ENCODE measurements around the gene CDC25C.

Gene CDC25C

DNA sequence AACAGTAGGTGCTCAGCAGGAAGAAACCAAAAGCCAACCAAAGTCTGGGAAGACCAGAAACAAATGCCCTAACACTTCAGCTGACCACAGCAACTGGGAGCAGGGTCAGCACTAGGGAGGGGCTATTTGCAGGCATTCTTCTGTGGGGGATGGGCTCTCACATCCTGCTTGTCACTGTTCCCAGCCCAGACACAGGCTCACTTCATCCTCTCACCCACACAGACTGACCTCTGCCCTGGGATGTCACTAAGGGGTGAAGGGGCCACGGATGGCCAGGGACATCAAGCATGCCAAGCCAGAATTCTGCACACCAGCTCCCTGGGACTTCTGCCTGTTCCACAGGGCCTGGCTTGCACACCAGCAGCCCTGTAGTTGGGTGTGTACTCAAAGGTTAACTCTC lies 85.9 kb downstream of the CDC25C start:
- Histone ChIP-seq H3K9ac (ENCODE audit: low read length) (no peak overlapping the region), H3K4me1 (ENCODE audit: insufficient read depth, low read length) (peaks cover 8% of the 10 kb centered on the region), H3K27me3 (ENCODE audit: control insufficient read depth in 1 of 2, insufficient read depth in 2 of 2, low read length in 2 of 2) (no peaks in the 10 kb centered on the region), H3K4me3 (ENCODE audit: low read depth in 1 of 2, low read length in 2 of 2) (no peak overlapping the region), H3K36me3 (ENCODE audit: insufficient read depth, low read length) (no peaks in the 10 kb centered on the region), H3K9me3 (ENCODE audit: low read length) (no peaks in the 10 kb centered on the region), H3K27ac (ENCODE audit: low read depth, low read length) (no peak overlapping the region)

DNA sequence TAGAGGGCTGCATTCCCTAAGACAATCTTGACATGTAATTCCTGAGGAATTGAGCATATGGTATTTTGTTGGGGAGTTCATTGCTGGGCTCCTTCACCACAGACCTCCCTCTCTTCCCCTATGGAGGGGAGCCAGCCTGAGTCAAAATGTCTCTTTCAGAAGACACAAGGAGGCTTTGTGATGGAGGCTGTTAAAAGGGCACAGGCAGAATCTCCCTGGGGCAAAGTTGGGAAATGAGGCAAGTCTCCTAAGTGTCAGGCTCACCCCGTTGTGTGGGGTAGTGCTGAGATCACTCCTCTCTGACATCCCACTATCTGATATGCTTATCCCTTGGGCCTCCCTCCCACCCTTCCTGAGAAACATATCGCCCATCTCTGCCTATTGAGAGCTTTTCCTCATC lies 87.8 kb downstream of the CDC25C start:
- no peaks in the 10 kb centered on the region for H3K36me3 ChIP-seq (ENCODE audit: insufficient read depth, low read length)
- H3K9me3 ChIP-seq (ENCODE audit: low read length): no peaks in the 10 kb centered on the region
- no peaks in the 10 kb centered on the region for H3K27me3 ChIP-seq (ENCODE audit: control insufficient read depth in 1 of 2, insufficient read depth in 2 of 2, low read length in 2 of 2)
- H3K4me1 ChIP-seq (ENCODE audit: insufficient read depth, low read length): peaks cover 8% of the 10 kb centered on the region
- no peak overlapping the region for H3K9ac ChIP-seq (ENCODE audit: low read length)
- no peak overlapping the region for H3K27ac ChIP-seq (ENCODE audit: low read depth, low read length)
- no peak overlapping the region for H3K4me3 ChIP-seq (ENCODE audit: low read depth in 1 of 2, low read length in 2 of 2)

DNA sequence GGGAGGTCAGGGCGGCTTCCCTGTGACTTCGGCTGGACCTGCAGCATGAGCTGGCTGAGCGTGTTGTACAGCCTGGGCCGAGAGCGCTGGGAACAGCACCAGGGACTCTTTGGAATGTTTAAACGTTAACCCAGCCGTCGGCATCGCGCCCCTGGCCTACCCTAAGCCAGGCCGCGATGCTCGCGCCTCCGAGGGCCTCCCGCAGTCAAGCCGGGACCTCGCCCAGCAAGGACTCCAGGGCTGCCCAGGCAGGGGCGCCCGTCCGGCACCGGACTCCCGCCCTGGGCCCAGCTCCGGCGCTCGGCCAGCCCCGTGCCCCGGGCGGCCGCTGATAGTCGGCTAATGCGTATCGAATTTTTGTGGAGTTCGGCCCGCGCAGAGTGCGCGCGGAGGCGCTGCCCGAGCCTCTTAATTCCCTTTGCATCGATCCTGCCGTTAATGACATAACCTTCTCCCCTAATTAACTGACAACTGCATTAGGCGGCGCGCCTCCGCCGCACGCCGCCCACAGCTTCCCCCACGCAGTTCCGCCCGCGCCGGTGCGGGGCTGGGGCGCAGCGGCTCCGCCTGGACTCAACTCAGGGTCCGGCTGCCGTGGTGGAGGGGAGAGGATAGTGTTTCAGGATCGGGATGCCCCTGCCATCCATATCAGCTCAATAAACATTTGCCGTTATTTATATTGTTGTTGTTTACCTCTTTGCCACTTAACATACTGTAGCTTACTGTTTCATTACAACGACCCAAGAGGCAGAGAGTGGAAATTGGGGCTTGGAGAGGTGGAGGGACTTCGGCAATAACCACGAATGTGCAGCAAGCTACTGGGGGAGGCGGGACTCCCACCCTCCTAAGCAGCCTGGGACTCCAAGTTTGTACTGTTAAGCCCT lies 89.7 kb downstream of the CDC25C start:
- H3K9ac ChIP-seq (ENCODE audit: low read length): peak overlapping the region; percentile 53
- no peaks in the 10 kb centered on the region for H3K36me3 ChIP-seq (ENCODE audit: insufficient read depth, low read length)
- H3K27me3 ChIP-seq (ENCODE audit: control insufficient read depth in 1 of 2, insufficient read depth in 2 of 2, low read length in 2 of 2): no peaks in the 10 kb centered on the region
- H3K27ac ChIP-seq (ENCODE audit: low read depth, low read length): peak overlapping the region; percentile 35
- peaks cover 8% of the 10 kb centered on the region for H3K4me1 ChIP-seq (ENCODE audit: insufficient read depth, low read length)
- H3K4me3 ChIP-seq (ENCODE audit: low read depth in 1 of 2, low read length in 2 of 2): peak overlapping the region; percentile 66
- H3K9me3 ChIP-seq (ENCODE audit: low read length): no peaks in the 10 kb centered on the region

DNA sequence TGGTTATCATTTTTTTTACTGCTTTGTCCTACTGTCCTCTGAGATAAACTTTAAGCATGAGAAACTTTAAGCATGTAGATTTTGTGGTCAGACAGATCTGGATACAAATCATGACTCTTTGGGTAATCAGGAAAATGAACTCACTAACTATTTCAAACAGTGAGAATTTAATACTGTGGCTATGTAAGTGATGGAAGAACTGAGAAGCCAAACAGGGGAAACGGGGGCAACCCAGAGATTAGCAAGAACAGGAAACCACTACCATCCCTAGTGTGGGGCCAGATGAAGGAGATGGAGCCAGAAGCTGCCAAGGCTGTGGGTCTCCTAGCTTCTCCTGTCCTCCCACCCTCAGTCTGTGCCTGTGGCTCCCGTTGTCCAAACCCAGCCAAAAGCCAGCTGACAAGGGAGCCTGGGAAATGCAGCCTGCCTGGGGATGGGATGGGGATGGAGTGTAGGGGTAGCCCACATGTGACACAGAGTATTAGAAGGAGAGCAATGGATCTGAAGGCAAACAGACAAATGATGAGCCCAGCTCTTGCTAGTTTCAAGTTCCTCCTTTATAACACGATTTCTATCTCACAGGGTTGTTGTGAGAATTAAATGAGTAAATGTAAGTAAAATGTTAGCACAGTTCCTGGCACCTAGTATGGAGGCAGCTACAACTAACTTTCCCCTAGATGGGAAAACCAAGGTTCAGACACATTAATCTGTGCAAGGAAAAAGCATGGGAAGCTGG lies 90.8 kb downstream of the CDC25C start:
- Histone ChIP-seq H3K27ac (ENCODE audit: low read depth, low read length) (no peak overlapping the region), H3K9ac (ENCODE audit: low read length) (no peak overlapping the region), H3K9me3 (ENCODE audit: low read length) (no peaks in the 10 kb centered on the region), H3K4me3 (ENCODE audit: low read depth in 1 of 2, low read length in 2 of 2) (no peak overlapping the region), H3K27me3 (ENCODE audit: control insufficient read depth in 1 of 2, insufficient read depth in 2 of 2, low read length in 2 of 2) (no peaks in the 10 kb centered on the region), H3K4me1 (ENCODE audit: insufficient read depth, low read length) (peaks cover 8% of the 10 kb centered on the region), H3K36me3 (ENCODE audit: insufficient read depth, low read length) (no peaks in the 10 kb centered on the region)

DNA sequence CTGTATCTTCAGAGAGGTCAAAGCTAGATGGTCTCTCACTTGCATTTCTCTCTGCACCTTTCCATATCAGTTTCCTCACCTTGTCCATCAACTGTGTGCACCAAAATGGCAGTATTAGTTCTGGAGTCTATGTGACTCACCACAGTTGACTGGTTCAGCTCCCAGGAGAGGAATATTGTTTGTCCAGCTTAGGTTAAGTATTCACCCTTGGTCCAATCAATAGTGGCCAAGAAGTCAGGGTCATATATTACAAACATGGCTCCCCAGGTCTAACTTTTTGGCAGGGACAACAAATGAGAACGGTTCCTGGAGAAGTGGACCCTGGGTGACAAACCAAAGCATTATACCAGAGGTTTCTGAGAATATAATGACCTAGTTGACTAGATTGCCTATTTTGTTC lies 93.6 kb downstream of the CDC25C start:
- Histone ChIP-seq H3K27ac (ENCODE audit: low read depth, low read length) (no peak overlapping the region), H3K4me3 (ENCODE audit: low read depth in 1 of 2, low read length in 2 of 2) (no peak overlapping the region), H3K9me3 (ENCODE audit: low read length) (no peaks in the 10 kb centered on the region), H3K27me3 (ENCODE audit: control insufficient read depth in 1 of 2, insufficient read depth in 2 of 2, low read length in 2 of 2) (no peaks in the 10 kb centered on the region), H3K9ac (ENCODE audit: low read length) (no peak overlapping the region), H3K4me1 (ENCODE audit: insufficient read depth, low read length) (peaks cover 8% of the 10 kb centered on the region), H3K36me3 (ENCODE audit: insufficient read depth, low read length) (no peaks in the 10 kb centered on the region)
